ENCODE results near the gene SAMD3.
"Not testable (repeated sequence)": the region's sequence is repeated elsewhere in the genome, so short reads cannot be mapped to it uniquely, and the experiment has no call there.

Gene SAMD3

GRCh38 chr6:130173377-130174004, 49.3 kb downstream of the SAMD3 start:
- not testable (repeated sequence) for DNase-seq (ENCODE audit: low read depth)

- not testable (repeated sequence) for DNase-seq (ENCODE audit: low read depth)
These were observed 52.6 kb downstream of the SAMD3 start for GRCh38 chr6:130170160-130170559.

- no peak for DNase-seq (ENCODE audit: low read depth)
These were observed 55.1 kb downstream of the SAMD3 start for GRCh38 chr6:130167655-130168054.

- no peak for DNase-seq (ENCODE audit: low read depth)
These were observed 58.5 kb downstream of the SAMD3 start for GRCh38 chr6:130164251-130164650.

- no peak for DNase-seq (ENCODE audit: low read depth)
These were observed 59.5 kb downstream of the SAMD3 start for GRCh38 chr6:130163266-130163665.

- DNase-seq (ENCODE audit: low read depth): no peak
These were observed 60.3 kb downstream of the SAMD3 start for GRCh38 chr6:130162421-130162820.

- no peak for DNase-seq (ENCODE audit: low read depth)
These were observed 60.9 kb downstream of the SAMD3 start for GRCh38 chr6:130161683-130162404.

- DNase-seq (ENCODE audit: low read depth): no peak
These were observed 62.8 kb downstream of the SAMD3 start for GRCh38 chr6:130159956-130160355.

DNA sequence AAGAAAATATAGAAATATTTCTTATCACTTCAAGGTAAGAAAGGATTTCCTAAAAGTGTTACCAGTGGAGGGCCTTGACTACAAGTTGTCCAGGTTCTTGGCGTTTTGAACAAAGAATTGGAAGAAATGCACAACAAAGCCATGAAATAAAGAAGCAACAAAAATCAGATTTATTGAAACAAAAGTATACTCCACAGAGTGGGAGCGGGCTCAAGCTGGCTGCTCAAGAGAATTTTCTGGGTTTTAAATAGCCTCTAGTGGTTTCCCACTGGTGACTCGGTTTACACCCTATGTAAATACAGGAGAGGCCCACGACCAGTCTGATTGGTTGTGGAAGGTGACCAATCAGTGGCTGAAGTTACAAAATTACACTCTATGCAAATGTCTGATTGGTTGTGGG, 64.2 kb downstream of the SAMD3 start:
- no peak for DNase-seq (ENCODE audit: low read depth)

DNA sequence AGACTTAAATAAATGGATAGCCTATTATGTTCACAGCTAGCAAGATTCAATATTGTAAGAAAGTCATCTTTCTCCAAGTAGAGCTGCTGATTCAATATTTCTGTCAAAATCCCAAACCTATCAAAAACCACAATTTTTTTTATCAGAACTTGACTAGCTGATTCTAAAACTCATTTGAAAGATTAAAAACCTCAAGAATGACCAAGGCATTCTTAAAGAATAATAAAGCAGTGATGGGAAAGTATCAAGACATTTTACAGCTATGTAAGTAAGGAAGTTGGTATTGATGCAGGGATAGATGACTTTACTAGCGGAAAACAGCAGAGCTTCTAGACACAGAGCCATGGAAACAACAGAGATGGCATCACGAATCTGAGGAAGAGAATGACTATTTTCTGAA, 64.7 kb downstream of the SAMD3 start:
- DNase-seq (ENCODE audit: low read depth): no peak

- DNase-seq (ENCODE audit: low read depth): no peak
These were observed 65.8 kb downstream of the SAMD3 start for GRCh38 chr6:130156908-130157307.

- no peak for DNase-seq (ENCODE audit: low read depth)
These were observed 69.7 kb downstream of the SAMD3 start for GRCh38 chr6:130152908-130153510.

DNA sequence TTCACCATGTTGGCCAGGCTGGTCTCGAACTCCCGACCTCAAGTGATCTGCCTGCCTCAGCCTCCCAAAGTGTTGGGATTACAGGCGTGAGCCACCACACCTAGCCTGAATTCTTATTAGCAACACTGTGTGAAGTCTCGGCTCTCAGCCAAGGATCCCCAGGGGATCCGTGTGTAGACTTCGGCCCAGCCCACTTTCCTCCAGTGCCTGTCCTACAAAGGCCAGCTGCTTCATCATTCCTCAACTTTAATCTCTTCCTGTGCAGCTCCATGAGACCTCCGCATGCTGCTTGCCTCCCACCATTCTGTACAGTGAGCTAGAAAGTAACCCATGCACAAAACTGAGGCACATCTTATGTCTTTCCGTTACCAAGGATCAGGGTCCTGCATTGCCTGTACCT, 71.8 kb downstream of the SAMD3 start:
- DNase-seq (ENCODE audit: low read depth): no peak

DNA sequence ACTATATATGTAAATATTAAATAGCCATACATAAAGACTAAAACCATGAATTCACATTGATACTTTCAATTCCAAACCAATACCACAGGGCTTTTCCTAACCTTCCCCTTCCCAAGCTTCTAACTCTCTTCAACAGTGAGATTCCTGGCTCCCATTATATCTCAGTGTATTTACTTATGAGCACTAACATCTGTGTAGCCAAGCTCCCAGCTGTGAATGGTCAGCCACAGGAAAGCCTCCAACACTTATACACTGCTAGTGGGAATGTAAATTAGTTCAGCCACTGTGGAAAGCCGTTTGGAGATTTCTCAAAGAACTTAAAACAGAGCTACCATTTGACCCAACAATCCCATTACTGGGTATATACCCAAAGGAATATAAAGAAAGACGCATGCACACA, 73.7 kb downstream of the SAMD3 start:
- DNase-seq (ENCODE audit: low read depth): not testable (repeated sequence)

- DNase-seq (ENCODE audit: low read depth): no peak
These were observed 74.6 kb downstream of the SAMD3 start for GRCh38 chr6:130148181-130148580.

- DNase-seq (ENCODE audit: low read depth): no peak
These were observed 75.6 kb downstream of the SAMD3 start for GRCh38 chr6:130147111-130147510.

- no peak for DNase-seq (ENCODE audit: low read depth)
These were observed 79.0 kb downstream of the SAMD3 start for GRCh38 chr6:130143709-130144108.

- DNase-seq (ENCODE audit: low read depth): no peak
These were observed 82.7 kb downstream of the SAMD3 start for GRCh38 chr6:130140084-130140483.

- no peak for DNase-seq (ENCODE audit: low read depth)
These were observed 83.9 kb downstream of the SAMD3 start for GRCh38 chr6:130138909-130139242.

DNA sequence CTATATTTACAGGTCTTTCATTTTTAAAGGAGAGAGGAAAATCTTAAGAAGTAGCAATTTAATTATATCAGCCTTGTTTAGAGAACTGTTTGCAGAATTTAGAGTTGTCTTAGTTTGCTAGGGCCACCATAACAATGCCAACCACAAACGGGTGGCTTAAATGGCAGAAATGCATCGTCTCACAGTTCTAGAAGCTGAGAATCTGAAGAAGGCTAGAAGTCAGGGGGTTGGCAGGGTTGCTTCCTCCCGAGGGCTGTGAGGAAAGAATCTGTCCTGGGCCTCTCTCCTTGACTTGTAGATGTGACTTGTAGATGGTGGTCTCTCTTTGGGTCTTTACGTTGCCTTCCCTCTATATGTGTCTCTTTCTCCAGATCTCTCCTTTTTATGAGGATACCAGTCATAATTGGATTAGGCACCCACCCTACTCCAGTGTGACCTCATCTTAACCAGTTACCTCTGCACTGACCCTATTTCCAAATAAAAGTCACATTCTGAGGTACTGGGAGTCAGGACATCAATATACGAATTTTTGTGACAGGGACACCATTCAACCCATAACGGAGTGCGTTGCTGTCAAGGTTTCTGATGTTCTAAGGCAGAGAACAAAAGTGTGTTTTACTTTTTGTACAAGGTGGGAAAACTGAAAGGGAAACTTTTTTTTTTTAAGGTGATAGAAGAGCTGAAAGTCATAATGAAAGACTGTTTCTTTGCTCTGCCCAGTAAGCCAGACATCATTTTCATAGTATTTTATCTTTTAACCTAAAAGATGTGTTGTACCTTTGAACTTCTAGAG, 84.4 kb downstream of the SAMD3 start:
- DNase-seq (ENCODE audit: low read depth): no peak

DNA sequence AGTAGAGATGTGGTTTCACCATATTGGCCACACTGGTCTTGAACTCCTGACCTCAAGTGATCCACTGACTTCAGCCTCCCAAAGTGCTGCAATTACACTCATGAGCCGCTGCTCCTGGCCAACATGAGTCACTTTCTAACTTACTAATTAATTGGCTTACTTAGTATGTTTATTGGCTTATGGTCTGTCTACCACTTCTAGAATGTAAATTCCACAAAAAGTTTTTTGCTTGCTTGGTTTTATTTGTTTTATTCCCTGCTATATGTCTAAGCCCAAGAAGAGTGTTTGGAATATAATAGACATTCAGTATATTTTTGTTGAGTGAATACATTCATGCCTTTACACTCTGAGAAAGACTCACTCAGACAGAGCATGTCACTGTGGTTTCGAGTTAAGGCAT, 86.0 kb downstream of the SAMD3 start:
- DNase-seq (ENCODE audit: low read depth): no peak

DNA sequence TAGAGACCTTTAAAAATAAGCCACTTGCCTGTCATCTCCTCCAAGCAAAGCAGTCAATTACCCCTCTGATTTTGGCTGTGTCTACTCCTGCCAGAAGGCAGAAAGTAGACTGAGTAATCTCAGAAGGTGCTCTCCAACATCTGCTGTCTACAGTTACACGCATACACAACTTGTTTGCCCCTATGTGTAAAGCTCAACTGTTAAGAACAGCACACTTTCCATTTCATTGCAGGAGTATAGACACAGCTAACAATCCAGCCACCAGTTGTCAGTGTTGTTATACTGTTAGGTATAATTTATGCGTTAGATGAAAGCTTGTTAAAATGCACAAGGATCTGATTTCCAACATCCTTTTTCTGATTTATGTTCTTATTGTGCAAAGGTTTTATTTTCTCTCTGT, 88.2 kb downstream of the SAMD3 start:
- no peak for DNase-seq (ENCODE audit: low read depth)

DNA sequence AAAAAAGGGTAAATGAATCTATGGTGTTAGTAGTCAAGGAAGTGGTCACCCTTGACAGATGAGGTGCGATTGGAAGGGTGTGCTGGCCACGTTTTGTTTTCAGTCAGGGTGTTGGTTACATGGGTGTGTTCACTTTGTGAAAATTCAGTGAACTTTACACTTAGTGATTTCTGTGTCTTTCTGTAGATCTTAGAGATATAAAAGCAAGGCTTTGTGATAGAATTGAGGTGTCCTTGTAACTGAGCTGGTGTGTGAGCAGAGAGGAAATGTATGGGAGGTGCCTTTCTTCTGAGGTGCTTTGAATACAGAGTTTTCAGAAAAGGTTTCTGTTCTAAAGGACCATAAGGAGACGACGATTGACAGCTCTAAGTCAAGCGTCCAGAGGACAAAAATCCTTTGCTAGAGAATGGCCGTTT, 90.5 kb downstream of the SAMD3 start:
- DNase-seq (ENCODE audit: low read depth): peak; percentile 39

Data from activated T-cell treated with anti-CD3 and anti-CD28 coated beads for 48 hours (primary cell).